Measurements from ENCODE around the gene BRAF.
"Not testable (repeated sequence)": the region's sequence is repeated elsewhere in the genome, so short reads cannot be mapped to it uniquely, and the experiment has no call there.

BRAF gene

GRCh38 chr7:140722254-140722653 lies 202.5 kb downstream of the BRAF start:
- in situ Hi-C loops (cut with HindIII; ENCODE audit: low sequenced_read_pairs), result no loop called here
- no peak for TF ChIP-seq CTCF (IDR thresholded peaks at IDR 0.05; ENCODE audit: low read depth, low read length, missing control alignments)
- H3K4me3 ChIP-seq (ENCODE audit: low read depth, low read length), result no peak overlapping the region
- no peak for DNase-seq (ENCODE audit: low read depth)

- TF ChIP-seq CTCF (IDR thresholded peaks at IDR 0.05; ENCODE audit: low read depth, low read length, missing control alignments), result no peak
- DNase-seq (ENCODE audit: low read depth), result peak; percentile 5
- in situ Hi-C loops (cut with HindIII; ENCODE audit: low sequenced_read_pairs), result no loop called here
- H3K4me3 ChIP-seq (ENCODE audit: low read depth, low read length), result no peak overlapping the region
These were observed 205.0 kb downstream of the BRAF start for GRCh38 chr7:140719721-140720120.

- no peak overlapping the region for H3K4me3 ChIP-seq (ENCODE audit: low read depth, low read length)
- in situ Hi-C loops (cut with HindIII; ENCODE audit: low sequenced_read_pairs), result no loop called here
- DNase-seq (ENCODE audit: low read depth), result no peak
- no peak for TF ChIP-seq CTCF (IDR thresholded peaks at IDR 0.05; ENCODE audit: low read depth, low read length, missing control alignments)
These were observed 210.2 kb downstream of the BRAF start for GRCh38 chr7:140714331-140715040.

GRCh38 chr7:140712392-140712791 lies 212.3 kb downstream of the BRAF start:
- DNase-seq (ENCODE audit: low read depth); H3K4me3 ChIP-seq (ENCODE audit: low read depth, low read length); in situ Hi-C loops (cut with HindIII; ENCODE audit: low sequenced_read_pairs): not testable (repeated sequence)

GRCh38 chr7:140708764-140709163 lies 216.0 kb downstream of the BRAF start:
- DNase-seq (ENCODE audit: low read depth); in situ Hi-C loops (cut with HindIII; ENCODE audit: low sequenced_read_pairs); H3K4me3 ChIP-seq (ENCODE audit: low read depth, low read length): not testable (repeated sequence)

GRCh38 chr7:140707132-140707531 lies 217.6 kb downstream of the BRAF start:
- TF ChIP-seq CTCF (IDR thresholded peaks at IDR 0.05; ENCODE audit: low read depth, low read length, missing control alignments), result no peak
- H3K4me3 ChIP-seq (ENCODE audit: low read depth, low read length), result no peak overlapping the region
- in situ Hi-C loops (cut with HindIII; ENCODE audit: low sequenced_read_pairs), result no loop called here
- DNase-seq (ENCODE audit: low read depth), result no peak

GRCh38 chr7:140704205-140704604 lies 220.5 kb downstream of the BRAF start:
- in situ Hi-C loops (cut with HindIII; ENCODE audit: low sequenced_read_pairs), result no loop called here

More at GRCh38 chr7:140704205-140704604, 220.5 kb downstream of the BRAF start:
- no peak for DNase-seq (ENCODE audit: low read depth)
- H3K4me3 ChIP-seq (ENCODE audit: low read depth, low read length), result no peak overlapping the region
- TF ChIP-seq CTCF (IDR thresholded peaks at IDR 0.05; ENCODE audit: low read depth, low read length, missing control alignments), result no peak
